Measurements from ENCODE around the gene TIMM22. TPM values are rescaled to one million over a fixed set of nuclear protein-coding genes. Genes with fewer than 3 reads are reported as not detected.

The TIMM22 gene
- total and polyA plus RNA-seq, 2 of the 13 experiments (the other 11 are each of a cell fraction or from before 2014, with no cell fraction given), result 6.2 to 15.5 TPM

DNA sequence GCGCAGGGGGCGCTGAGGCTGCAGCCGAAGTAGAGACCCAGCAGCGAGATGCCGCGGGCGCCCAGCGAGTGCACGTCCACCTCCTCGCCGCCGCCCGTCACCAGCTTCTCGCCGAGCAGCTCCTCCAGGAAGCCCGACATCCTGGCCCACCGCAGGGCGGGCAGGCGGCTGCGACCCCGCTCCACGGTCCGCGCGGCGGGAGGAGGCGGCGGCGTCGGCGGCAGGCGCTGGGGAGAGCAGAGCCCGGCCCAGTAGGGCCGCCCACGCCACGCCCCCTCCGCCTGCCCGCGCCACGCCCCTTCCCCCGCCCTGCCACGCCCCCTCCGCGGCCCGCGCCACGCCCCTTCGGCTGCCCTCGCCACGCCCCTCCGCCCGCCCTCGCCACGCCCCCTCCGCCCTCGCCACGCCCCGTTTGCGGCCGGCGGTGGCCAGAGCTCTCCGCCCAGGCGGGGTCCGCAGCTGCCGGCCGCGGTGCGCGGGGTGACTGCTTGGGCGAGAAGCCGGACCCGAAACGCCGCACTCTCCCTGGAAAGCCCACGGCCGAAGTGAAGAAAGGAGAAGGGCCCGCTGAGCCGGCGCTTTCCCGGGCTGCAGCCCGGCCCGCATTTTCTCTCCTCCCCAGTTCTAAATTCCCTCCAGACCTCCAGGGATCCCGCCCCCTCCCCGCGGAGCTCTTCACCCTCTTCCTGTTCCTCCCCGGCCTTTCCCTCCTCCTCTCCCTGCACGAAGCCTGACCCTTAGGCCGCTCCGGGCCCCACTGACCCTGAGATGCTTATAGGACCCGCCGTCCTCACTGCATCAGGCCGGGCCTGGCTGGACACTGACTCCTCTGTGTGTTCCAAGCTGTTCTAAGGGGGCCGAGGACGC lies 17.2 kb upstream of the TIMM22 start, which contains the start of gene NXN (continued):
- TF ChIP-seq, protein P1, sequence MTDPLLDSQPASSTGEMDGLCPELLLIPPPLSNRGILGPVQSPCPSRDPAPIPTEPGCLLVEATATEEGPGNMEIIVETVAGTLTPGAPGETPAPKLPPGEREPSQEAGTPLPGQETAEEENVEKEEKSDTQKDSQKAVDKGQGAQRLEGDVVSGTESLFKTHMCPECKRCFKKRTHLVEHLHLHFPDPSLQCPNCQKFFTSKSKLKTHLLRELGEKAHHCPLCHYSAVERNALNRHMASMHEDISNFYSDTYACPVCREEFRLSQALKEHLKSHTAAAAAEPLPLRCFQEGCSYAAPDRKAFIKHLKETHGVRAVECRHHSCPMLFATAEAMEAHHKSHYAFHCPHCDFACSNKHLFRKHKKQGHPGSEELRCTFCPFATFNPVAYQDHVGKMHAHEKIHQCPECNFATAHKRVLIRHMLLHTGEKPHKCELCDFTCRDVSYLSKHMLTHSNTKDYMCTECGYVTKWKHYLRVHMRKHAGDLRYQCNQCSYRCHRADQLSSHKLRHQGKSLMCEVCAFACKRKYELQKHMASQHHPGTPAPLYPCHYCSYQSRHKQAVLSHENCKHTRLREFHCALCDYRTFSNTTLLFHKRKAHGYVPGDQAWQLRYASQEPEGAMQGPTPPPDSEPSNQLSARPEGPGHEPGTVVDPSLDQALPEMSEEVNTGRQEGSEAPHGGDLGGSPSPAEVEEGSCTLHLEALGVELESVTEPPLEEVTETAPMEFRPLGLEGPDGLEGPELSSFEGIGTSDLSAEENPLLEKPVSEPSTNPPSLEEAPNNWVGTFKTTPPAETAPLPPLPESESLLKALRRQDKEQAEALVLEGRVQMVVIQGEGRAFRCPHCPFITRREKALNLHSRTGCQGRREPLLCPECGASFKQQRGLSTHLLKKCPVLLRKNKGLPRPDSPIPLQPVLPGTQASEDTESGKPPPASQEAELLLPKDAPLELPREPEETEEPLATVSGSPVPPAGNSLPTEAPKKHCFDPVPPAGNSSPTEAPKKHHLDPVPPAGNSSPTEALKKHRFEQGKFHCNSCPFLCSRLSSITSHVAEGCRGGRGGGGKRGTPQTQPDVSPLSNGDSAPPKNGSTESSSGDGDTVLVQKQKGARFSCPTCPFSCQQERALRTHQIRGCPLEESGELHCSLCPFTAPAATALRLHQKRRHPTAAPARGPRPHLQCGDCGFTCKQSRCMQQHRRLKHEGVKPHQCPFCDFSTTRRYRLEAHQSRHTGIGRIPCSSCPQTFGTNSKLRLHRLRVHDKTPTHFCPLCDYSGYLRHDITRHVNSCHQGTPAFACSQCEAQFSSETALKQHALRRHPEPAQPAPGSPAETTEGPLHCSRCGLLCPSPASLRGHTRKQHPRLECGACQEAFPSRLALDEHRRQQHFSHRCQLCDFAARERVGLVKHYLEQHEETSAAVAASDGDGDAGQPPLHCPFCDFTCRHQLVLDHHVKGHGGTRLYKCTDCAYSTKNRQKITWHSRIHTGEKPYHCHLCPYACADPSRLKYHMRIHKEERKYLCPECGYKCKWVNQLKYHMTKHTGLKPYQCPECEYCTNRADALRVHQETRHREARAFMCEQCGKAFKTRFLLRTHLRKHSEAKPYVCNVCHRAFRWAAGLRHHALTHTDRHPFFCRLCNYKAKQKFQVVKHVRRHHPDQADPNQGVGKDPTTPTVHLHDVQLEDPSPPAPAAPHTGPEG (CRISPR knock-in tag; IDR thresholded peaks at IDR 0.05), result no peak
- no peak for TF ChIP-seq KLF16 (CRISPR knock-in tag; IDR thresholded peaks at IDR 0.05)
- TF ChIP-seq KDM2A (CRISPR knock-in tag; IDR thresholded peaks at IDR 0.05; ENCODE audit: borderline replicate concordance, low read depth), result peak; percentile 34; the same call in 1 of the 2 replicates
- TF ChIP-seq, protein P2, sequence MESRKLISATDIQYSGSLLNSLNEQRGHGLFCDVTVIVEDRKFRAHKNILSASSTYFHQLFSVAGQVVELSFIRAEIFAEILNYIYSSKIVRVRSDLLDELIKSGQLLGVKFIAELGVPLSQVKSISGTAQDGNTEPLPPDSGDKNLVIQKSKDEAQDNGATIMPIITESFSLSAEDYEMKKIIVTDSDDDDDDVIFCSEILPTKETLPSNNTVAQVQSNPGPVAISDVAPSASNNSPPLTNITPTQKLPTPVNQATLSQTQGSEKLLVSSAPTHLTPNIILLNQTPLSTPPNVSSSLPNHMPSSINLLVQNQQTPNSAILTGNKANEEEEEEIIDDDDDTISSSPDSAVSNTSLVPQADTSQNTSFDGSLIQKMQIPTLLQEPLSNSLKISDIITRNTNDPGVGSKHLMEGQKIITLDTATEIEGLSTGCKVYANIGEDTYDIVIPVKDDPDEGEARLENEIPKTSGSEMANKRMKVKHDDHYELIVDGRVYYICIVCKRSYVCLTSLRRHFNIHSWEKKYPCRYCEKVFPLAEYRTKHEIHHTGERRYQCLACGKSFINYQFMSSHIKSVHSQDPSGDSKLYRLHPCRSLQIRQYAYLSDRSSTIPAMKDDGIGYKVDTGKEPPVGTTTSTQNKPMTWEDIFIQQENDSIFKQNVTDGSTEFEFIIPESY (CRISPR knock-in tag; IDR thresholded peaks at IDR 0.05), result no peak
- TF ChIP-seq FOSL1 (CRISPR knock-in tag; IDR thresholded peaks at IDR 0.05; ENCODE audit: borderline replicate concordance), result no peak
- no peak for TF ChIP-seq ZNF749 (CRISPR knock-in tag; IDR thresholded peaks at IDR 0.05; ENCODE audit: borderline replicate concordance)
- no peak for TF ChIP-seq ZBTB49 (CRISPR knock-in tag; IDR thresholded peaks at IDR 0.05; ENCODE audit: borderline replicate concordance)
- TF ChIP-seq ZNF431 (CRISPR knock-in tag; IDR thresholded peaks at IDR 0.05; ENCODE audit: borderline replicate concordance, low read depth), result 0 out of 2 replicates have a peak, but pooled peaks have one; percentile 23
- TF ChIP-seq TOE1 (CRISPR knock-in tag; IDR thresholded peaks at IDR 0.05), result no peak
- no peak for TF ChIP-seq ZNF891 (CRISPR knock-in tag; IDR thresholded peaks at IDR 0.05)
- no peak for TF ChIP-seq ZNF230 (CRISPR knock-in tag; IDR thresholded peaks at IDR 0.05)
- TF ChIP-seq NFKB2 (CRISPR knock-in tag; IDR thresholded peaks at IDR 0.05; ENCODE audit: borderline replicate concordance), result peak; percentile 48; the same call in 1 of the 2 replicates
- no peak; the same call in 1 of the 2 replicates for TF ChIP-seq IRX3 (CRISPR knock-in tag; IDR thresholded peaks at IDR 0.05; ENCODE audit: borderline replicate concordance, low read depth)
- no peak for TF ChIP-seq NFATC3 (CRISPR knock-in tag; IDR thresholded peaks at IDR 0.05)
- TF ChIP-seq ZNF878 (CRISPR knock-in tag; IDR thresholded peaks at IDR 0.05), result no peak
- TF ChIP-seq ZNF484 (CRISPR knock-in tag; IDR thresholded peaks at IDR 0.05; ENCODE audit: borderline replicate concordance, low read depth), result no peak
